GM13977 (cell line): ENCODE results near the gene MAML3.

Experiments used
- DNase-seq: peaks from one replicate; pipeline ENCODE4 v3.0.0; 2012; ENCODE audit warnings: low spot score
- CTCF ChIP-seq: IDR thresholded peaks from 2 replicates; pipeline ENCODE4 v1.5.1; 2012; ENCODE audit warnings: mild to moderate bottlenecking, control low read depth; ENCODE audit not compliant: insufficient read depth; ENCODE audit errors: extremely low read depth, missing control alignments
- in situ Hi-C: fragments of 300-500 bp; cut with MboI; formaldehyde crosslinking; loops from one replicate; pipeline ENCODE4 v1.12.0; 2022; ENCODE audit warnings: low sequenced_read_pairs, low pct_unique_long_range_greater_than_20kb, mixed read lengths, inconsistent platforms; ENCODE audit not compliant: unreplicated experiment

Gene MAML3

GRCh38 chr4:140141210-140141835 lies 12.7 kb downstream of the MAML3 start:
- no peak for DNase-seq
- in situ Hi-C loops = no loop called here

GRCh38 chr4:140140566-140140965 lies 13.4 kb downstream of the MAML3 start:
- no peak for TF ChIP-seq CTCF
- DNase-seq = no peak
- in situ Hi-C loops = no loop called here

More at GRCh38 chr4:140141210-140141835, 12.7 kb downstream of the MAML3 start:
- TF ChIP-seq CTCF = no peak

GRCh38 chr4:140138428-140138827 lies 15.6 kb downstream of the MAML3 start:
- in situ Hi-C loops = no loop called here
- TF ChIP-seq CTCF = no peak
- DNase-seq = no peak

- DNase-seq = no peak
- in situ Hi-C loops = no loop called here
- no peak for TF ChIP-seq CTCF
These were observed 16.3 kb downstream of the MAML3 start for GRCh38 chr4:140137671-140138070.

- no peak for DNase-seq
- TF ChIP-seq CTCF = no peak
- in situ Hi-C loops = no loop called here
These were observed 17.5 kb downstream of the MAML3 start for GRCh38 chr4:140136509-140136908.

- no peak for TF ChIP-seq CTCF
- in situ Hi-C loops = no loop called here
- DNase-seq = no peak
These were observed 18.4 kb downstream of the MAML3 start for GRCh38 chr4:140135529-140136088.
